Measurements from ENCODE around the gene PRELID2.

DNA sequence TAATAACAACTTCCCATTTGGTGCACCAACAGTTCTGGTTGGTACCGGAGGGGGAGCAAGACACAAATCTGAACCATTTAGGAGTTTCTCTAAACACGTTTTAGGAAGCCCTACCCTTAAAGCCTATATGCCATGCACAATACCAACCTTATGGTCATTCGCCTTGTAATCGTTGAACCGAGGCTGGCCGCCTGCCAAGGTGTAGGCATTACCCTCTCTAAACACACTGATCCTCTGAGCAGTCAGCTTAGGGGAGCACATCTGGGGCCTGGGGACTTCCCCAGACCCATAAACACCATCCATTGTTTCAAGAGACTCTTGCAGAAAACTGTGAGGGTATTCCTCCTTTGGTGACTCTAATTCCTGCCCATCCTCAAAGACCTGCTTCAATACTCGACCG, 37.3 kb upstream of the PRELID2 start:
- TF ChIP-seq, protein P1, sequence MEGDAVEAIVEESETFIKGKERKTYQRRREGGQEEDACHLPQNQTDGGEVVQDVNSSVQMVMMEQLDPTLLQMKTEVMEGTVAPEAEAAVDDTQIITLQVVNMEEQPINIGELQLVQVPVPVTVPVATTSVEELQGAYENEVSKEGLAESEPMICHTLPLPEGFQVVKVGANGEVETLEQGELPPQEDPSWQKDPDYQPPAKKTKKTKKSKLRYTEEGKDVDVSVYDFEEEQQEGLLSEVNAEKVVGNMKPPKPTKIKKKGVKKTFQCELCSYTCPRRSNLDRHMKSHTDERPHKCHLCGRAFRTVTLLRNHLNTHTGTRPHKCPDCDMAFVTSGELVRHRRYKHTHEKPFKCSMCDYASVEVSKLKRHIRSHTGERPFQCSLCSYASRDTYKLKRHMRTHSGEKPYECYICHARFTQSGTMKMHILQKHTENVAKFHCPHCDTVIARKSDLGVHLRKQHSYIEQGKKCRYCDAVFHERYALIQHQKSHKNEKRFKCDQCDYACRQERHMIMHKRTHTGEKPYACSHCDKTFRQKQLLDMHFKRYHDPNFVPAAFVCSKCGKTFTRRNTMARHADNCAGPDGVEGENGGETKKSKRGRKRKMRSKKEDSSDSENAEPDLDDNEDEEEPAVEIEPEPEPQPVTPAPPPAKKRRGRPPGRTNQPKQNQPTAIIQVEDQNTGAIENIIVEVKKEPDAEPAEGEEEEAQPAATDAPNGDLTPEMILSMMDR (IDR thresholded peaks at IDR 0.05) = no peak
- no peak for TF ChIP-seq POLR2A (IDR thresholded peaks at IDR 0.05)

Data from prostate gland (tissue), 2 donors.